ENCODE data around the gene ZNF609.

Gene ZNF609

DNA sequence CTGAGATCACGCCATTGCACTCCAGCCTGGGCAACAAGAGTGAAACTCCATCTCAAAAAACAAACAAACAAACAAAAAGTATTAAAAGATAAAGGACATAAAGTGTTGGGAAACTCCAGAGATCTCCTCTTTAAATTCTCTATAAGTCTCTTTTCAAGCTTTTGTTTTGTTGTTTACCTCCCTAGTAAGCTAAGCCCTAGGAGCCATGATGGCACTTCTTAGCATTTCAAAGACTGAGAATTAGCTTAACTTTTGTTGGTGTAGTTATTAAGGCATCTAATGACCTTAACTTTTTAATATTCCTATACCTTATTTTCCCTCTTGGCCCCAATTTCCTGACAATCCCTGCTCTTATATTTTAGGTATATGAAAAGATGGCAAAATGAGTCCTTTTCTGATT, 157.3 kb downstream of the ZNF609 start:
- CTCF ChIA-PET: interaction anchor here (0.6 to 0.7 kb wide), 2 partner anchors 16 to 512 kb away, joined by 6 read pairs; no protein-coding TSS in a partner anchor
- TF ChIP-seq, protein P1, sequence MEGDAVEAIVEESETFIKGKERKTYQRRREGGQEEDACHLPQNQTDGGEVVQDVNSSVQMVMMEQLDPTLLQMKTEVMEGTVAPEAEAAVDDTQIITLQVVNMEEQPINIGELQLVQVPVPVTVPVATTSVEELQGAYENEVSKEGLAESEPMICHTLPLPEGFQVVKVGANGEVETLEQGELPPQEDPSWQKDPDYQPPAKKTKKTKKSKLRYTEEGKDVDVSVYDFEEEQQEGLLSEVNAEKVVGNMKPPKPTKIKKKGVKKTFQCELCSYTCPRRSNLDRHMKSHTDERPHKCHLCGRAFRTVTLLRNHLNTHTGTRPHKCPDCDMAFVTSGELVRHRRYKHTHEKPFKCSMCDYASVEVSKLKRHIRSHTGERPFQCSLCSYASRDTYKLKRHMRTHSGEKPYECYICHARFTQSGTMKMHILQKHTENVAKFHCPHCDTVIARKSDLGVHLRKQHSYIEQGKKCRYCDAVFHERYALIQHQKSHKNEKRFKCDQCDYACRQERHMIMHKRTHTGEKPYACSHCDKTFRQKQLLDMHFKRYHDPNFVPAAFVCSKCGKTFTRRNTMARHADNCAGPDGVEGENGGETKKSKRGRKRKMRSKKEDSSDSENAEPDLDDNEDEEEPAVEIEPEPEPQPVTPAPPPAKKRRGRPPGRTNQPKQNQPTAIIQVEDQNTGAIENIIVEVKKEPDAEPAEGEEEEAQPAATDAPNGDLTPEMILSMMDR (conservative IDR thresholded peaks at IDR 0.05; ENCODE audit: low read depth): no peak
- H3K27ac ChIP-seq: peak overlapping the region; percentile 53; the same call in 1 of the 2 replicates
- POLR2A ChIA-PET (ENCODE audit: low non-redundant PET): no interaction called here
- DNase-seq (ENCODE audit: low spot score): no peak

DNA sequence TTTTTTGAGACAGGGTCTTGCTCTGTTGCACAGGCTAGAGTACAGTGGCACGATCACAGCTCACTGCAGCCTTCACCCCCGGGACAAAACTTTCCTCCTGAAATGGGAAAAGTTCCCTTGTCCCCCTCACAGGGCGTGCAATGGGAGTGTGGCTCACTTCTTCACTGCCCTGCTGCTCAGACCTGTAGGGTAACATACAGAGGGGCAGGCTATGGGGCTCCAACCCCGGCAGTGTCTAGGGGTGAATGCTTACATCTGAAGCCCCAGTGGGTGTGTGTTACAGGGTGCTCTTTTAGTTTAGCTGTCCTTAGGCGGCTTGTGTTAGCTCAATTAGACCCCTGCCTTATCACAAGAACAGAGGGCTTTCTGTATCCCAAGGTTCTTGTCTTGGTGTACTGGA, 157.8 kb downstream of the ZNF609 start:
- TF ChIP-seq, protein P1 (conservative IDR thresholded peaks at IDR 0.05; ENCODE audit: low read depth): no peak
- ChIA-PET POLR2A (ENCODE audit: low non-redundant PET) (no interaction called here), CTCF (interaction anchor here (0.7 kb wide), 1 partner anchor 16 kb away, joined by 6 read pairs; no protein-coding TSS in a partner anchor)
- no peak for DNase-seq (ENCODE audit: low spot score)
- peak overlapping the region; percentile 53 for H3K27ac ChIP-seq

GRCh38 chr15:64618540-64618939, 158.2 kb downstream of the ZNF609 start:
- DNase-seq (ENCODE audit: low spot score): no peak
- POLR2A ChIA-PET (ENCODE audit: low non-redundant PET): no interaction called here
- TF ChIP-seq, protein P1 (conservative IDR thresholded peaks at IDR 0.05; ENCODE audit: low read depth): no peak
- CTCF ChIA-PET: interaction anchor here (0.7 kb wide), 1 partner anchor 15 kb away, joined by 6 read pairs; no protein-coding TSS in a partner anchor
- peak overlapping the region; percentile 53 for H3K27ac ChIP-seq

DNA sequence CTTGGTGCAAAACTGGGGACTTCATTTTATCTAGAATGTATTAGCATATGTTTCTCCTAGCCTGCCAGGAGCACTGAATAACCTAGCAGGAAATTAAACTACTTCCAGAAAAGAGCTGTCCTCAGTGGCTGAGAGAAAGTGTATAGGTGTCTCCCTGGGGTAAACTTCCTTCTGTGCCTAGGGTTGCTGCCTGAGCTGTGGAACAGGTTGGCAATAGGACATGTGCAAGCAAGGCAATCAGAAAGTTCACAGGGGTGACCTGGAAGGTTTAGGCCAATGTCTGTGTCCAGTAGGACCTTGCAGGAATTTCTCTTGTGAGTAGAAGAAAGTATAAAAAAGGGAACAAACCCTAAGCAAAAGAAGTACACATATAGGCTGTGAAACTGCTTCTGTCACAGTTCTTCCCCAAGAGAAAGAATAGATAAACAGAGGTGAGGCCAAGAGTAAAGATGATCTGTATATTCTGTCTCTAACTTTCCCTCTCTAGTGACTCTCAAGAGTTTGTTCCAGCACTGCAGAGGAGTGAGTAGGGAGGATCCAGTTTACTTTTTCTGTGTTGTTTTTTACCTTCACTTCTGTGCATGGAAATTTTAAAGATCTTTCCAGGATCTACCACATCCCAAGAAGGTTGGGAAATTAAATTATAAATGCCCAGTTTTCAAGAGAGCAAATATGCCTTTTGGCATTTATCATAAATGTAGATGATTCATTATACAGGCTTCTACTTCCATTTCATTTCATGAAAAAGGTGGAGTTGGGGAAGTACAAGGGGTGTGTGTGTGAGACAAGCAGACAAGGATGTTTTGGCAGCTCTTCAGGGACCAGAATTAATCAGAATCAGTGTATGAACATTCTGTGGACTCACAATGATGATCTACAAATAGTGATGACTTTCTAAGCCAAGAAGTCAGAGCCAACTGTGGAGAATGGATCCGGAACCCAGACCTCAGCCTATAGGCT, 159.8 kb downstream of the ZNF609 start:
- H3K27ac ChIP-seq: no peak overlapping the region
- peak; percentile 75 for DNase-seq (ENCODE audit: low spot score)
- TF ChIP-seq, protein P1 (conservative IDR thresholded peaks at IDR 0.05; ENCODE audit: low read depth): no peak
- CTCF ChIA-PET: interaction anchor here (0.6 kb wide), 1 partner anchor 36 kb away, joined by 3 read pairs; no protein-coding TSS in a partner anchor
- POLR2A ChIA-PET (ENCODE audit: low non-redundant PET): no interaction called here

- TF ChIP-seq, protein P1 (conservative IDR thresholded peaks at IDR 0.05; ENCODE audit: low read depth): no peak
- ChIA-PET CTCF (no interaction called here), POLR2A (ENCODE audit: low non-redundant PET) (no interaction called here)
- H3K27ac ChIP-seq: no peak overlapping the region
- DNase-seq (ENCODE audit: low spot score): no peak
These were observed 160.7 kb downstream of the ZNF609 start for GRCh38 chr15:64621056-64621455.

DNA sequence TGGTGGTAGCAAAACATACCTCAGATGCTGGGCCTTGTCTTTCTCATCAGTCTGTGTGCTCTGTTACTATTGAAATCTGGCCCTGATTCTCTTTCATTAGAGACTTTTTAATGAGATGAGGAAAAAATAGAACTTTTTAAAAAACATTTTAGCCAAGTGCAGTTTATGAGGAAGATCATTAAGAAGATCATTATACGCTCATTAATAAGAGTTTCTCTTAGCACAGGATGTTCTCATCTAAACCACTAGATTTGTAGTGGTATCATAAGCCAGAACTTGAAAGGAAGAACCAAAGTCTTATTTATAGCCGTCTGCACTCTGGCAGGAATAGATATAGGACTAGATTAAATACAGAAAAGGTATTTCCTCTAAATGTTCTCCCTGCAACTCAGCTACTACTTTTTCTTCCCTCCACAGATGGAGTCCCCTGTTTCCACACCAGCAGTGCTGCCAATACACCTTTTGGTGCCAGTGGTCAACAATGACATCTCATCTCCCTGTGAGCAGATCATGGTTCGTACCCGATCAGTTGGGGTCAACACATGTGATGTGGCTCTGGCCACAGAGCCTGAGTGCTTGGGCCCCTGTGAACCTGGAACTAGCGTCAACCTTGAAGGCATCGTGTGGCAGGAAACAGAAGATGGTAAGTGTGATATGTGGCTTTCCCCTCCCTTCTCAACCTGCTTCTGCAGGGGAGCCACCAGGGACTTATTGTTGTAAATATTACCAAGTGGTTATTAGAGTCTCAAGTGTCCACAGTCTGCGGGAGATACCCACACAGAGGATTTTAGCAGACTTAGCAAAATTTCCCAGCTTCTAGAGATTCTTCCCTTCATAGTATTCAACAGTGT, 162.3 kb downstream of the ZNF609 start:
- TF ChIP-seq, protein P1 (conservative IDR thresholded peaks at IDR 0.05; ENCODE audit: low read depth): no peak
- CTCF ChIA-PET: no interaction called here
- DNase-seq (ENCODE audit: low spot score): no peak
- H3K27ac ChIP-seq: no peak overlapping the region
- POLR2A ChIA-PET (ENCODE audit: low non-redundant PET): no interaction called here

Measured in RWPE1 (cell line).